ENCODE data around the gene TNPO3.

DNA sequence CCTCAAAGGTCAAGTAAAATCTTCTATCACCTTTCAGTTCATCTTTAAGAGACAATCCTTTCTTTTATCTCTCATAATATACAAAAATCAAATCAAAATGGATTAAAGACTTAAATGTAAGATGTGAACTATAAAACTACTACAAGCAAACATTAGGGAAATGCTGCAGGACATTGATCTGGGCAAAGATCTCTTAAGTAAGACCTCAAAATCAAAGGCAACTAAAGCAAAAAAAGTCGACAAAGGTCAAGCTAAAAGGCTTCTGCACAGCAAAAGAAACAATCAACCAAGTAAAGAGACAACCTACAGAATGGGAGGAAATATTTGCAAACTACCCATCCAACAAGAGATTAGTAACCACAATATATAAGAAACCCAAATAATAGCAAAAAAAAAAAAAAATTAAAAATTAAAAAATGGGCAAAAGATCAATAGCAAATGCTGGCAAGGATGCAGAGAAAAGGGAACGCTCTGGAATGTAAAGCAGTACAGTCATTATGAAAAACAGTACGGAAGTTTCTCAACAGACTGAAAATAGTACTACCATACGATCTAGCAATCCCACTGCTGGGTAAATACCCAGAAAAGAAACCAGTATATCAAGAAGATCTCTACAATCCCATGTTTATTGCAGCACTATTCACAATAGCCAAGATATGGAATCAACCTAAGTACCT, 41.7 kb downstream of the TNPO3 start:
- TF ChIP-seq POLR2A (IDR thresholded peaks at IDR 0.05) = no peak
- TF ChIP-seq, protein P1, sequence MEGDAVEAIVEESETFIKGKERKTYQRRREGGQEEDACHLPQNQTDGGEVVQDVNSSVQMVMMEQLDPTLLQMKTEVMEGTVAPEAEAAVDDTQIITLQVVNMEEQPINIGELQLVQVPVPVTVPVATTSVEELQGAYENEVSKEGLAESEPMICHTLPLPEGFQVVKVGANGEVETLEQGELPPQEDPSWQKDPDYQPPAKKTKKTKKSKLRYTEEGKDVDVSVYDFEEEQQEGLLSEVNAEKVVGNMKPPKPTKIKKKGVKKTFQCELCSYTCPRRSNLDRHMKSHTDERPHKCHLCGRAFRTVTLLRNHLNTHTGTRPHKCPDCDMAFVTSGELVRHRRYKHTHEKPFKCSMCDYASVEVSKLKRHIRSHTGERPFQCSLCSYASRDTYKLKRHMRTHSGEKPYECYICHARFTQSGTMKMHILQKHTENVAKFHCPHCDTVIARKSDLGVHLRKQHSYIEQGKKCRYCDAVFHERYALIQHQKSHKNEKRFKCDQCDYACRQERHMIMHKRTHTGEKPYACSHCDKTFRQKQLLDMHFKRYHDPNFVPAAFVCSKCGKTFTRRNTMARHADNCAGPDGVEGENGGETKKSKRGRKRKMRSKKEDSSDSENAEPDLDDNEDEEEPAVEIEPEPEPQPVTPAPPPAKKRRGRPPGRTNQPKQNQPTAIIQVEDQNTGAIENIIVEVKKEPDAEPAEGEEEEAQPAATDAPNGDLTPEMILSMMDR (IDR thresholded peaks at IDR 0.05) = no peak
- TF ChIP-seq POLR2AphosphoS5 (IDR thresholded peaks at IDR 0.05) = no peak

Data from breast epithelium (tissue), 3 donors.